Measurements from ENCODE around the gene ITFG1. TPM values are rescaled to one million over a fixed set of nuclear protein-coding genes. Genes with fewer than 3 reads are reported as not detected.

Gene ITFG1
- total RNA-seq, 2 donors from 2014 or later = 17.8 to 24.6 TPM

DNA sequence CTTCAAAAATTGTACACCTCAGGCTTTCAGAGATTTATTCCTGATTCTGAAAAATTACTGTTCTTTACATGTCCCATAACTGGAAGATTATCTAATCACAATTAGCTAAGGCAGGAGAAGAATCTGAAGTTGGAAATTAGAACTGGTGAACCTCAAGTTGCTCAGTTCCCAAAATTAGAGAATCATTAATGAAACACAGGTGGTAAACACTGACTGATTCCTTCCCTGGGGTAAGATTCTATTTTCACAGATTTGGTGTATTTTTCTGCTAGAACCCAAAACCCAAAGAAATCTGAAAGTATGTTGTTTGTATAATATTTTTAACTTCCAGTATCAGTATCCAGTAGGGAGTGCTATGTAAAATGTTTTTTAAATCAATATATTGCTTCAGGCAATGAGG, 26.0 kb upstream of the ITFG1 start:
- ATAC-seq = no peak

DNA sequence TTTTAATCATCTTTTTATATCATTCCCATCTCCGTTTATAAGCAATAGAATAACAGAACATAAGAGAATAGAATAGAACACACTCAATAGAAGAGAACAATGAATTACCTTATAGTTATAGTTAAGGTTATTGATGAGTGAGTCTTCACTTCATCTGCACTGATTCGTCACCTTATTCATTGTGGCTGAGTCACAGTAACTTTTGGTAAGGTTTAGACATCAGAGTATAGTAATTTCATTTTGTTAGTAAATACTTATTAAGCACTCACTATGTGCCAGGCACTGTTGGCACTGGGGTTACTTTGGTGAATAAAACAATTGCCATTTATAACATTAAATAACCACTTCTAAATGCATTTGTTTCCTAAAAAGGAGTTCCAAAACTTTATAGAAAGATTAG, 22.8 kb upstream of the ITFG1 start:
- DNase-seq = no peak
- TF ChIP-seq, protein P1, sequence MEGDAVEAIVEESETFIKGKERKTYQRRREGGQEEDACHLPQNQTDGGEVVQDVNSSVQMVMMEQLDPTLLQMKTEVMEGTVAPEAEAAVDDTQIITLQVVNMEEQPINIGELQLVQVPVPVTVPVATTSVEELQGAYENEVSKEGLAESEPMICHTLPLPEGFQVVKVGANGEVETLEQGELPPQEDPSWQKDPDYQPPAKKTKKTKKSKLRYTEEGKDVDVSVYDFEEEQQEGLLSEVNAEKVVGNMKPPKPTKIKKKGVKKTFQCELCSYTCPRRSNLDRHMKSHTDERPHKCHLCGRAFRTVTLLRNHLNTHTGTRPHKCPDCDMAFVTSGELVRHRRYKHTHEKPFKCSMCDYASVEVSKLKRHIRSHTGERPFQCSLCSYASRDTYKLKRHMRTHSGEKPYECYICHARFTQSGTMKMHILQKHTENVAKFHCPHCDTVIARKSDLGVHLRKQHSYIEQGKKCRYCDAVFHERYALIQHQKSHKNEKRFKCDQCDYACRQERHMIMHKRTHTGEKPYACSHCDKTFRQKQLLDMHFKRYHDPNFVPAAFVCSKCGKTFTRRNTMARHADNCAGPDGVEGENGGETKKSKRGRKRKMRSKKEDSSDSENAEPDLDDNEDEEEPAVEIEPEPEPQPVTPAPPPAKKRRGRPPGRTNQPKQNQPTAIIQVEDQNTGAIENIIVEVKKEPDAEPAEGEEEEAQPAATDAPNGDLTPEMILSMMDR (IDR thresholded peaks at IDR 0.05) = no peak
- TF ChIP-seq POLR2A (IDR thresholded peaks at IDR 0.05) = no peak
- H3K9me3 ChIP-seq = peaks cover 0 to 4% (median 0%) of the 10 kb centered on the region in 3 donors
- H3K4me3 ChIP-seq = no peak overlapping the region
- 93 to 95% methylated on average over 2 of the region's 2 CpGs for WGBS, 2 donors
- ATAC-seq = no peak
- H3K27ac ChIP-seq = no peak overlapping the region
- no peaks in the 10 kb centered on the region for H3K27me3 ChIP-seq
- no peaks in the 10 kb centered on the region for H3K4me1 ChIP-seq
- intact Hi-C loops (cut with DNase I) = no loop called here
- no peaks in the 10 kb centered on the region for H3K36me3 ChIP-seq (replicated peaks in 1 of 2; ENCODE audit: insufficient read depth in 1 of 2, low read depth in 2 of 2)

More for the DNA sequence above, 26.0 kb upstream of the ITFG1 start:
- H3K27me3 ChIP-seq = no peaks in the 10 kb centered on the region
- H3K4me1 ChIP-seq = no peaks in the 10 kb centered on the region
- H3K36me3 ChIP-seq (replicated peaks in 1 of 2; ENCODE audit: insufficient read depth in 1 of 2, low read depth in 2 of 2) = no peaks in the 10 kb centered on the region
- H3K9me3 ChIP-seq = peaks cover 0 to 25% (median 0%) of the 10 kb centered on the region in 3 donors
- intact Hi-C loops (cut with DNase I) = no loop called here
- TF ChIP-seq POLR2A (IDR thresholded peaks at IDR 0.05) = no peak
- TF ChIP-seq, protein P1 (IDR thresholded peaks at IDR 0.05) = no peak
- no peak overlapping the region for H3K27ac ChIP-seq
- no peak for DNase-seq
- no peak overlapping the region for H3K4me3 ChIP-seq

DNA sequence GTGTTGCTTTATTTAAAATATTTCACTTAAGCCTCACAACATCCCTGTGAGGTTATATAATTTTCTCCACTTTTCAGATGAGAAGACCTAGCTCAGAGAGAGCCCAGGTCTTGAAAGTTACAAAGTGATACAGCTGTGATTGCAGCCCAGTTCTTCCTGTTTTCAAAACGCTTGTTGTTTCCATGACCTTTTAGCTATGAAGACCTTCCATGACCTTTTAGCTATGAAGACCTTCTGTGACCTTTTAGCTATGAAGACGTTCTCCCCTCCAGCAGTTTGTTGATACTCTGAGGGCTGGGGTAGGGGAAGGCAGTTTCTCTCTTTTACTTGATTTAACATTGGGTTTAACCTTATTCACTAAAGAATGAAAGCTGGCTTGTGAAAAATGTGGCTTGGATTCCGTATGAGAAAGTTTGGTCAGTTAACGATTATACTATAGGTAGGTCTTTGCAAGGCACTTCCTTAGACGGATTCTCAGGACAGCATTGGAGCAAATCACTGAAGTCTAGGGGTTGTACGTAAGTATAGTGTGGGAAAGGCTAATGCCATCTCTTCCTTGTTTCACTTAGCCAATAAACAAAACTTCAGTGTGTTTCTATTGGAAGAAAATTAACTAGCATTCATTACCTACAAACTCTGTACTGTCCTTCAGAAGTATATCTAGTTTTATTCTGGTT, 21.0 kb upstream of the ITFG1 start:
- no peaks in the 10 kb centered on the region for H3K4me1 ChIP-seq
- H3K27me3 ChIP-seq = no peaks in the 10 kb centered on the region
- TF ChIP-seq, protein P1 (IDR thresholded peaks at IDR 0.05) = no peak
- no peak for TF ChIP-seq POLR2A (IDR thresholded peaks at IDR 0.05)
- H3K9me3 ChIP-seq = no peaks in the 10 kb centered on the region
- DNase-seq = no peak
- H3K4me3 ChIP-seq = no peak overlapping the region
- H3K36me3 ChIP-seq (replicated peaks in 1 of 2; ENCODE audit: insufficient read depth in 1 of 2, low read depth in 2 of 2) = no peaks in the 10 kb centered on the region
- no peak overlapping the region for H3K27ac ChIP-seq
- ATAC-seq = no peak
- WGBS, 2 donors = 78 to 88% methylated on average over 6 of the region's 6 CpGs
- intact Hi-C loops (cut with DNase I) = no loop called here

DNA sequence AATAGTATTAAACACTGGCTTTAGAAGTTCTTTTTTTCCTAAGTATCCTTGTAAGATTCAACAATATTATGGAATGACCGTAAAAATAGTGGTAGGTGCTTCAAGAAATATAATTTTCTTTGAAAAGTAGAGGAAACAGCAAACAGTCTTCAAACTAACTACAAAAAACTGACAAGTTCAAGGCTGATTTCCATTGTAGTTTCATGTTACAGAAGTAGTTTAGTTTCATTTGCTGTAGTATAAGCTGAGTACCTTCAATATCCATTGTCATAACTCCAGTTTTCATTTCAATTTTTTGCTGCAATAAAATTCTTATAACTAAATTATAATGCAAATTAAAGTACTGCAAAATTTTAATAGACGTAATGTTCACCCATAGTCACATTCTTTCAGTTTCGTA, 19.5 kb upstream of the ITFG1 start:
- Histone ChIP-seq H3K27ac (no peak overlapping the region), H3K9me3 (no peaks in the 10 kb centered on the region), H3K4me3 (no peak overlapping the region), H3K27me3 (no peaks in the 10 kb centered on the region), H3K36me3 (replicated peaks in 1 of 2; ENCODE audit: insufficient read depth in 1 of 2, low read depth in 2 of 2) (no peaks in the 10 kb centered on the region), H3K4me1 (no peaks in the 10 kb centered on the region)
- TF ChIP-seq, protein P1 (IDR thresholded peaks at IDR 0.05) = no peak
- no peak for TF ChIP-seq POLR2A (IDR thresholded peaks at IDR 0.05)
- ATAC-seq = no peak
- no peak for DNase-seq
- 97 to 98% methylated on average over 3 of the region's 3 CpGs for WGBS, 2 donors
- intact Hi-C loops (cut with DNase I) = no loop called here

- TF ChIP-seq, protein P1 (IDR thresholded peaks at IDR 0.05) = no peak
- no peak for TF ChIP-seq POLR2A (IDR thresholded peaks at IDR 0.05)
- intact Hi-C loops (cut with DNase I) = no loop called here
- WGBS, 2 donors = 68 to 82% methylated on average over 1 of the region's 1 CpG
- Histone ChIP-seq H3K36me3 (replicated peaks in 1 of 2; ENCODE audit: insufficient read depth in 1 of 2, low read depth in 2 of 2) (no peaks in the 10 kb centered on the region), H3K4me3 (no peak overlapping the region), H3K9me3 (no peaks in the 10 kb centered on the region), H3K27me3 (no peaks in the 10 kb centered on the region), H3K27ac (no peak overlapping the region), H3K4me1 (no peaks in the 10 kb centered on the region)
- no peak for ATAC-seq
- no peak for DNase-seq
Observed at GRCh38 chr16:47477679-47478078, 16.8 kb upstream of the ITFG1 start.

All from body of pancreas (tissue), 4 donors.